ENCODE measurements around the gene LDAH.

The LDAH gene

DNA sequence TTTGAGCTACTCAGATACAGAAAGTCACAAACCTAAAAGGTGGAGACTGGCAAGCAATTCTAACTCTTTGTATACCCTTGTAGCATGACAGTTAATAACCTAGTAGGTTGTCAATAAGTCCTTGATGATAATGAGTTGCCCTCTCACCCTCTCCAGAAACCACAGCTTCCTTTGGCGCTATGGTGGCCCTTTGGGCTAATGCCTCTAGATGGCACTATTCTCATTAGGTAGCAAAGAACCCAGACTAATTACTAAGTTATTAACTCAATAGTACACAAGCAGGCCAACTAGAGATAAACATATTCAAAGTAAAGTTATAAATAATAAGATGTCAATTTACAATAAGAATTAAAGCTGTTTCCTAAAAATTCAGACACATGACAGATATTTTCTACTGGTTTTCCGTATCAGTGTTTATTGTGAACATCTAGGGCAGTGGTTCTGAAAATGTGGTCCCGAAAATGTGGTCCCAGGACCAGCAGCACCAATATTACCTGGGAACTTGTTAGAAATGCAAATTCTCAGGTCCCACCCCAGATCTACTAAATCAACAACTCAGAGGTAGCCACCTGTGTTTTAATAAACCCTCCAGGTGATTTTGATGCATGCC is 41.1 kb downstream of the LDAH start:
- POLR2A ChIA-PET: no interaction called here

GRCh38 chr2:20771299-20771698 is 51.6 kb downstream of the LDAH start:
- H3K4me3 ChIP-seq (ENCODE audit: low read depth, low read length): no peak overlapping the region
- peaks cover 0 to 29% of the 10 kb centered on the region in 2 experiments; a peak in 1 of 3 replicates for H3K36me3 ChIP-seq (ENCODE audit: control insufficient read depth in 2 of 2, insufficient read depth in 1 of 2, low read length in 2 of 2)
- TF ChIP-seq ZNF146 (tag by site-specific recombination; IDR thresholded peaks at IDR 0.05) (no peak), BCL11A (tag by site-specific recombination; IDR thresholded peaks at IDR 0.05; ENCODE audit: low read depth) (no peak), ZNF707 (tag by site-specific recombination; IDR thresholded peaks at IDR 0.05) (no peak), ZNF155 (tag by site-specific recombination; IDR thresholded peaks at IDR 0.05) (no peak), KLF7 (tag by site-specific recombination; IDR thresholded peaks at IDR 0.05; ENCODE audit: borderline replicate concordance) (no peak)
- TF ChIP-seq, protein P1, sequence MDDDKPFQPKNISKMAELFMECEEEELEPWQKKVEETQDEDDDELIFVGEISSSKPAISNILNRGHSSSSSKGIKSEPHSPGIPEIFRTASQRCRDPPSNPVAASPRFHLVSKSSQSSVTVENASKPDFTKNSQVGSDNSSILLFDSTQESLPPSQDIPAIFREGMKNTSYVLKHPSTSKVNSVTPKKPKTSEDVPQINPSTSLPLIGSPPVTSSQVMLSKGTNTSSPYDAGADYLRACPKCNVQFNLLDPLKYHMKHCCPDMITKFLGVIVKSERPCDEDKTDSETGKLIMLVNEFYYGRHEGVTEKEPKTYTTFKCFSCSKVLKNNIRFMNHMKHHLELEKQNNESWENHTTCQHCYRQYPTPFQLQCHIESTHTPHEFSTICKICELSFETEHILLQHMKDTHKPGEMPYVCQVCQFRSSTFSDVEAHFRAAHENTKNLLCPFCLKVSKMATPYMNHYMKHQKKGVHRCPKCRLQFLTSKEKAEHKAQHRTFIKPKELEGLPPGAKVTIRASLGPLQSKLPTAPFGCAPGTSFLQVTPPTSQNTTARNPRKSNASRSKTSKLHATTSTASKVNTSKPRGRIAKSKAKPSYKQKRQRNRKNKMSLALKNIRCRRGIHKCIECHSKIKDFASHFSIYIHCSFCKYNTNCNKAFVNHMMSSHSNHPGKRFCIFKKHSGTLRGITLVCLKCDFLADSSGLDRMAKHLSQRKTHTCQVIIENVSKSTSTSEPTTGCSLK (tag by site-specific recombination; IDR thresholded peaks at IDR 0.05): no peak
- H3K27ac ChIP-seq (ENCODE audit: extremely low read depth, low read depth, low read length): no peak overlapping the region
- ChIA-PET CTCF (interaction anchor here (1.3 to 1.8 kb wide), 3 partner anchors 10 to 110 kb away, joined by 3 to 7 read pairs (median 6); no protein-coding TSS in a partner anchor), POLR2A (no interaction called here)
- H3K4me1 ChIP-seq (ENCODE audit: control insufficient read depth, insufficient read depth, low read length): no peaks in the 10 kb centered on the region
- no peaks in the 10 kb centered on the region for H3K9me3 ChIP-seq (ENCODE audit: control insufficient read depth, insufficient read depth, low read depth, low read length)

More for the DNA sequence above, 41.1 kb downstream of the LDAH start:
- Histone ChIP-seq H3K27ac (ENCODE audit: extremely low read depth, low read depth, low read length) (no peak overlapping the region), H3K4me3 (ENCODE audit: low read depth, low read length) (no peak overlapping the region), H3K9me3 (ENCODE audit: control insufficient read depth, insufficient read depth, low read depth, low read length) (no peaks in the 10 kb centered on the region), H3K36me3 (ENCODE audit: control insufficient read depth in 2 of 2, insufficient read depth in 1 of 2, low read length in 2 of 2) (peaks cover 0 to 5% of the 10 kb centered on the region in 2 experiments), H3K4me1 (ENCODE audit: control insufficient read depth, insufficient read depth, low read length) (no peaks in the 10 kb centered on the region)
- CTCF ChIA-PET: interaction anchor here (0.5 to 4.3 kb wide), 33 partner anchors 8 to 833 kb away, joined by 3 to 40 read pairs (median 4); no protein-coding TSS in a partner anchor
- TF ChIP-seq ZNF654 (tag by site-specific recombination; IDR thresholded peaks at IDR 0.05; ENCODE audit: low read depth) (peak; percentile 39), WT1 (tag by site-specific recombination; IDR thresholded peaks at IDR 0.05) (no peak)

DNA sequence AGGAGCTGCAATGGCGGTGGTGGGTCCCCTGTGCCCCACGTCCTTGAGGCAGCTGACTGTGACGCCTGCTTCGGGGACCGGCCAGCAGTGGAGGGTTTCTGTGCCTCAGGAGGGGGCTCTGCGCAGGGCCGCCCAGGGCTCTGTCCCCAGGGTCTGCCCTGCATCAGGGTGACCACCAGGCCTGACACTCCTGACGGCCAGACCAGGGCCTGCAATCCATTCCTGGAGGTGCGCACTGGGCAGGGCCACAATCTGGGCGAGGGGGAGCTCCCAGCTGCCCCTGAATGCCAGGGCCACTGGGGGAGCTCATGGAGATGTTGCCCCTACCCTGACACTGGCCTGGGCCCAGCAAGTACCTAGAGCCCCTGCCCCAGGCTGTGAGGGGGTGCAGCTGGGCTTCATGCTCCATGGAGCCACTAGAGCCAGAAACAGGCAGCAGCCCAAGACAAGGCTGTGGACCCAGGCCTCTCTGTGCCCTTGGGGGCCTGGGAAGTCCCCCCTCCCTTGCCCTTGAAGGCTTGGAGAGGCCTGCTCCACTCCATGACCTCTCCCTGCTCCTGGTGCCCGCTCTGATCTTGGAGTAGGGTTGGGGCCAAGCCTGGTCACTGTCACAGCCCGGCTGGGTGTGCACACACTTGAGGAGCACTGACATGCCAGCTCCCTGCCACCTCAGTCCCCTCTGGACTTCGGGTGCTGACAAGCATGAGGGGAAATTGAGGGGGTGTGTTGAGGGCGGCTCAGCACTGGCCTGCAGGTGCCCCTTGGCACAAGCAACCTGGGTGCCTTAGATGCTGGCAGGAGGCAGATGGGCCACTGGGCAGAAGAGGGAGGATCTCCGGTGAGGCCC is 55.9 kb downstream of the LDAH start:
- Histone ChIP-seq H3K4me3 (ENCODE audit: low read depth, low read length) (no peak overlapping the region), H3K4me1 (ENCODE audit: control insufficient read depth, insufficient read depth, low read length) (no peaks in the 10 kb centered on the region), H3K27ac (ENCODE audit: extremely low read depth, low read depth, low read length) (no peak overlapping the region), H3K9me3 (ENCODE audit: control insufficient read depth, insufficient read depth, low read depth, low read length) (no peaks in the 10 kb centered on the region), H3K36me3 (ENCODE audit: control insufficient read depth in 2 of 2, insufficient read depth in 1 of 2, low read length in 2 of 2) (peaks cover 0 to 14% of the 10 kb centered on the region in 2 experiments; a peak in 1 of 3 replicates)
- POLR2A ChIA-PET: no interaction called here
- CTCF ChIA-PET: interaction anchor here (0.6 kb wide), 1 partner anchor 196 kb away, joined by 5 read pairs; no protein-coding TSS in a partner anchor
- no peak for TF ChIP-seq ZNF391 (tag by site-specific recombination; IDR thresholded peaks at IDR 0.05; ENCODE audit: borderline replicate concordance, low read depth)
- TF ChIP-seq ZNF23 (tag by site-specific recombination; IDR thresholded peaks at IDR 0.05; ENCODE audit: borderline replicate concordance): no peak
- no peak for TF ChIP-seq SCRT1 (tag by site-specific recombination; IDR thresholded peaks at IDR 0.05; ENCODE audit: borderline replicate concordance)
- TF ChIP-seq ZNF654 (tag by site-specific recombination; IDR thresholded peaks at IDR 0.05; ENCODE audit: low read depth): no peak
- TF ChIP-seq, protein P2, sequence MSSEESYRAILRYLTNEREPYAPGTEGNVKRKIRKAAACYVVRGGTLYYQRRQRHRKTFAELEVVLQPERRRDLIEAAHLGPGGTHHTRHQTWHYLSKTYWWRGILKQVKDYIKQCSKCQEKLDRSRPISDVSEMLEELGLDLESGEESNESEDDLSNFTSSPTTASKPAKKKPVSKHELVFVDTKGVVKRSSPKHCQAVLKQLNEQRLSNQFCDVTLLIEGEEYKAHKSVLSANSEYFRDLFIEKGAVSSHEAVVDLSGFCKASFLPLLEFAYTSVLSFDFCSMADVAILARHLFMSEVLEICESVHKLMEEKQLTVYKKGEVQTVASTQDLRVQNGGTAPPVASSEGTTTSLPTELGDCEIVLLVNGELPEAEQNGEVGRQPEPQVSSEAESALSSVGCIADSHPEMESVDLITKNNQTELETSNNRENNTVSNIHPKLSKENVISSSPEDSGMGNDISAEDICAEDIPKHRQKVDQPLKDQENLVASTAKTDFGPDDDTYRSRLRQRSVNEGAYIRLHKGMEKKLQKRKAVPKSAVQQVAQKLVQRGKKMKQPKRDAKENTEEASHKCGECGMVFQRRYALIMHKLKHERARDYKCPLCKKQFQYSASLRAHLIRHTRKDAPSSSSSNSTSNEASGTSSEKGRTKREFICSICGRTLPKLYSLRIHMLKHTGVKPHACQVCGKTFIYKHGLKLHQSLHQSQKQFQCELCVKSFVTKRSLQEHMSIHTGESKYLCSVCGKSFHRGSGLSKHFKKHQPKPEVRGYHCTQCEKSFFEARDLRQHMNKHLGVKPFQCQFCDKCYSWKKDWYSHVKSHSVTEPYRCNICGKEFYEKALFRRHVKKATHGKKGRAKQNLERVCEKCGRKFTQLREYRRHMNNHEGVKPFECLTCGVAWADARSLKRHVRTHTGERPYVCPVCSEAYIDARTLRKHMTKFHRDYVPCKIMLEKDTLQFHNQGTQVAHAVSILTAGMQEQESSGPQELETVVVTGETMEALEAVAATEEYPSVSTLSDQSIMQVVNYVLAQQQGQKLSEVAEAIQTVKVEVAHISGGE (tag by site-specific recombination; conservative IDR thresholded peaks at IDR 0.05; ENCODE audit: low read depth): no peak
- no peak for TF ChIP-seq ZNF707 (tag by site-specific recombination; IDR thresholded peaks at IDR 0.05)
- no peak for TF ChIP-seq HOXD13 (CRISPR knock-in tag; IDR thresholded peaks at IDR 0.05; ENCODE audit: borderline replicate concordance)
- TF ChIP-seq ZNF585B (tag by site-specific recombination; IDR thresholded peaks at IDR 0.05): no peak
- TF ChIP-seq ZNF354C (tag by site-specific recombination; IDR thresholded peaks at IDR 0.05; ENCODE audit: borderline replicate concordance, low read depth): no peak
- TF ChIP-seq ZNF184 (tag by site-specific recombination; IDR thresholded peaks at IDR 0.05): no peak
- TF ChIP-seq, protein P3, sequence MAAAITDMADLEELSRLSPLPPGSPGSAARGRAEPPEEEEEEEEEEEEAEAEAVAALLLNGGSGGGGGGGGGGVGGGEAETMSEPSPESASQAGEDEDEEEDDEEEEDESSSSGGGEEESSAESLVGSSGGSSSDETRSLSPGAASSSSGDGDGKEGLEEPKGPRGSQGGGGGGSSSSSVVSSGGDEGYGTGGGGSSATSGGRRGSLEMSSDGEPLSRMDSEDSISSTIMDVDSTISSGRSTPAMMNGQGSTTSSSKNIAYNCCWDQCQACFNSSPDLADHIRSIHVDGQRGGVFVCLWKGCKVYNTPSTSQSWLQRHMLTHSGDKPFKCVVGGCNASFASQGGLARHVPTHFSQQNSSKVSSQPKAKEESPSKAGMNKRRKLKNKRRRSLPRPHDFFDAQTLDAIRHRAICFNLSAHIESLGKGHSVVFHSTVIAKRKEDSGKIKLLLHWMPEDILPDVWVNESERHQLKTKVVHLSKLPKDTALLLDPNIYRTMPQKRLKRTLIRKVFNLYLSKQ (tag by site-specific recombination; IDR thresholded peaks at IDR 0.05; ENCODE audit: borderline replicate concordance): no peak
- TF ChIP-seq ZNF561 (tag by site-specific recombination; IDR thresholded peaks at IDR 0.05; ENCODE audit: borderline replicate concordance): no peak
- no peak for TF ChIP-seq GLI2 (tag by site-specific recombination; IDR thresholded peaks at IDR 0.05; ENCODE audit: borderline replicate concordance, low read depth)
- no peak for TF ChIP-seq ZFP69B (tag by site-specific recombination; IDR thresholded peaks at IDR 0.05)
- TF ChIP-seq GLI4 (tag by site-specific recombination; IDR thresholded peaks at IDR 0.05): no peak
